Activated naive CD8-positive, alpha-beta T cell (primary cell): Measurements from ENCODE around the gene CHRD.
A peak's percentile ranks its signal among the peaks of the same experiment; 100 is the strongest.
"Not testable (repeated sequence)": the region's sequence is repeated elsewhere in the genome, so short reads cannot be mapped to it uniquely, and the experiment has no call there.

Source experiments
- H3K27ac Mint-ChIP-seq: one replicate; pipeline ENCODE4 v1.8.0; 2021; ENCODE audit warnings: mixed read lengths
- H3K27me3 Mint-ChIP-seq: one replicate; pipeline ENCODE4 v1.8.0; 2021; ENCODE audit warnings: mixed read lengths
- H3K36me3 Mint-ChIP-seq: one replicate; pipeline ENCODE4 v1.8.0; 2021; ENCODE audit warnings: mixed read lengths
- H3K4me1 Mint-ChIP-seq: one replicate; pipeline ENCODE4 v1.8.0; 2021; ENCODE audit warnings: low read depth, mixed read lengths
- H3K4me3 Mint-ChIP-seq: one replicate; pipeline ENCODE4 v1.8.0; 2021; ENCODE audit warnings: mild to moderate bottlenecking, mixed read lengths
- H3K9me3 Mint-ChIP-seq: one replicate; pipeline ENCODE4 v1.8.0; 2021; ENCODE audit warnings: low read depth, mixed read lengths

CHRD gene

DNA sequence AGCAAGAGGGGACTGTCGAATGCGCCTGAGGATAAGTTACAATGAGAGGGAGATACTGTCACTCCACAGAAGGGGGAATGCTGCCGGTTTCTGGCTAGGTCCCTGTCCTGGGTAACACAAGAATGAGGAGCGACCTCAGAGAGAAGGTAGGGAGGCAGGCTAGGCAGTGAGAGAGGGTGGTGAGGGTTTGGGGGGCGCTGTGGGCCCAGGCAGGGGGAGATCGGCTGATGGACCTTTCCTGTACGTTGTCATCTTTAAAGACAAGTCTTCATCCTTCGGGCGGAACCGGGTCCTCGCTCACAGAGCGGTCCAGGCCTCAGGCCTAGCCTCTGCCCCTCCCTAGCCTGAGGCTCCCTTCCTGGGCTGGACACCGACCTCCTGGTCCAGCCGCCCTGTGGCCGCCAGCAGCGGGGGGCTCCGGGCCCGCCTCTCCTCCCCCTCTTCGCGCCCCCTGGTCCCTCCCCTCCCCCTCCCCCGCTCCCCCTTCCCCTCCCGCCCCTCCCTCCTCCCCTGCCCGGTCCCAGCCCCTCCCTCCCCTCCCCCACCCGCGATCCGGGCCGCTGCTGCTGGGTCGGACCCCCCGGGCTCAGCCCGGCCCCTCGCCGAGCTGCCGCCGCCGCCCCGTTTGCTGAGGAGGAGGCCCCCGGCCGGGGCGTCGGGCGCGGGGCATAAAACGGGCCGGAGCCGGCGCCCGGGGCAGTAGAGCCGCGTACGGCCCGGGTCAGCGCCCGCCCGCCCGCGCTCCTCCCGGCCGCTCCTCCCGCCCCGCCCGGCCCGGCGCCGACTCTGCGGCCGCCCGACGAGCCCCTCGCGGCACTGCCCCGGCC lies at the start of gene CHRD:
TSS of gene CHRD (plus strand) at position 697 of the 827 bp plus-strand sequence. CDS start 265 bp downstream, outside the sequence.
- no peaks in the 10 kb centered on the region for H3K36me3 Mint-ChIP-seq
- no peak within 1 kb of the TSS for H3K27ac Mint-ChIP-seq
- peaks cover 15% of the 10 kb centered on the region for H3K27me3 Mint-ChIP-seq
- peak within 1 kb of the TSS; percentile 82 for H3K4me3 Mint-ChIP-seq
- no peaks in the 10 kb centered on the region for H3K9me3 Mint-ChIP-seq
- H3K4me1 Mint-ChIP-seq, result peaks cover 5% of the 10 kb centered on the region

DNA sequence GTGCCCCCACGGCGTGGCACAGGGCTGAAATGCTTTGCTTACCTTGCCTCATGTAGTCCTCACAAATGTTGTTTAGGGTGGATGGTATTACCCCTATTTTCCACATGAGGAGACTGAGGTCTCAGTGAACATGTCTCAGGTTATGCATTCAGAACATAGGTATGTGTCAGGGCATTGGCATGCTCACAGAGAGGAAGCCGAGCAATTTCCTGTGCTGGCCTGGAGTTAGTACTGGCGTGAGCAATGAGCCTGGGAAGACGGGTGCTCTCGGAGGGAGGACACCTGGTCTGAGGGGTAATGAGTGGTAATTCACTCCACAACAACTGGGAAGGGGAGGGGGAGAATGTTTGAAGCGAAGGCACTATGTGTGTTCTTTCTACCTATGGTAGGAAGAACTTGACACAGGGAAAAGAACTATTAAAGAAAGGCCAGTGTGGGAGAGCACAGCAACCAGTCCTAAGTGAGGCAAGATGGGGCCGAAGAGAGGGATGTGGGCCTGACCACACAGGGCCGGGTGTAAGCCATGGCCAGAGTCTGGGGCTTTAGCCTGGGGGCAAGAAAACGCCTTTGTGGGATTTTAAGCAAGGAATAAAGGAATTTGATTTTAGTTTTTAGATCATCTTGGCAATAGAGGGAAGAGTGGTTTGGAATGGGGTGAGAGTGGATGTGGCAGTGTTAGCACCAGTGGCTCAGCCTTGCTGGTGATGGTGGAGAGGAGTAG lies 47.3 kb upstream of the CHRD start:
- H3K4me3 Mint-ChIP-seq, result peak overlapping the region; percentile 7
- H3K27ac Mint-ChIP-seq, result peak overlapping the region; percentile 96

DNA sequence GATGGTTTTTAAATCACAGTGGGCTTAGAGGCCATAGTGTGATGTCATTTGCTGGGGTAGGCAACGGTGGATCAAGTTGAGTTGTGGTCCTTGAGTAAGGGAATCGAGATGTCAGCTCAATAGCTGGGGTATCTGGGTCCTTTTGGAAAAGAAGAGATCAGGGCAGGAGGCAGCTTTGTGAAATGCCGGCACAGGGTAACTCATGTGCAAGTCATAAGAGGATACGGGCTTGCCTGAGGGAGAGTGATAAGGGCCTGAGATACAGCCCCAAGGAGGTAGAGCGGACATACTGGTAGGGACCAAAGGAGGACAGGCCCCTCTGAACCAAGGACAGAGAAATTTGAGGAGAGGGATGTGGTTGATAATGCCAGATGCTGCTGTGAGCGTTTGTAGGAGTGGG lies 46.7 kb upstream of the CHRD start:
- H3K4me1 Mint-ChIP-seq, result peaks cover 50% of the 10 kb centered on the region
- H3K27me3 Mint-ChIP-seq, result no peaks in the 10 kb centered on the region
- peak overlapping the region; percentile 96 for H3K27ac Mint-ChIP-seq
- peaks cover 9% of the 10 kb centered on the region for H3K36me3 Mint-ChIP-seq
- H3K9me3 Mint-ChIP-seq, result no peaks in the 10 kb centered on the region
- H3K4me3 Mint-ChIP-seq, result peak overlapping the region; percentile 80

More for the DNA sequence above, 47.3 kb upstream of the CHRD start:
- Mint-ChIP-seq H3K4me1 (peaks cover 44% of the 10 kb centered on the region), H3K9me3 (no peaks in the 10 kb centered on the region), H3K27me3 (no peaks in the 10 kb centered on the region), H3K36me3 (peaks cover 7% of the 10 kb centered on the region)

DNA sequence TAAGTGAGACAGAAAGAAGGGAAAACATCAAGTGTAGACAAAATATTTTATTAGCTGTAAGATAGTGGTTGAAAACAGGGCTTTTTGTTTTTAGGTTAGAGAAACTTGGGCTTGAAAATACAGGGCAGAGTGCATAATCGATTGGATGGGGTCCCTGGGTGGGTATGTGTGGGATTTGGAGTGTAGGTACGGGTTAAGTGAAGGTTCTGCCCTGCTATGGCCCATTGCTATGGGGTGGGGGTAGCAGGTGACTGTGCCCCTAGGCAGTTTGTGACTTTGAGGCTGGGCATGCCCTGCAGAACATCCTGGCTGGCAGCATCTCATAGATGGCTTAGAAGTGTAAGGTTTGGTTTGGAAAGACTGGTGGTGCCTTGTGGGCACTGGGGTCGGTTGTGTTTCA lies 46.2 kb upstream of the CHRD start:
- H3K4me1 Mint-ChIP-seq, result peaks cover 52% of the 10 kb centered on the region
- peak overlapping the region; percentile 80 for H3K4me3 Mint-ChIP-seq
- H3K27ac Mint-ChIP-seq, result peak overlapping the region; percentile 96
- H3K36me3 Mint-ChIP-seq, result peaks cover 7% of the 10 kb centered on the region
- H3K27me3 Mint-ChIP-seq, result no peaks in the 10 kb centered on the region
- no peaks in the 10 kb centered on the region for H3K9me3 Mint-ChIP-seq

DNA sequence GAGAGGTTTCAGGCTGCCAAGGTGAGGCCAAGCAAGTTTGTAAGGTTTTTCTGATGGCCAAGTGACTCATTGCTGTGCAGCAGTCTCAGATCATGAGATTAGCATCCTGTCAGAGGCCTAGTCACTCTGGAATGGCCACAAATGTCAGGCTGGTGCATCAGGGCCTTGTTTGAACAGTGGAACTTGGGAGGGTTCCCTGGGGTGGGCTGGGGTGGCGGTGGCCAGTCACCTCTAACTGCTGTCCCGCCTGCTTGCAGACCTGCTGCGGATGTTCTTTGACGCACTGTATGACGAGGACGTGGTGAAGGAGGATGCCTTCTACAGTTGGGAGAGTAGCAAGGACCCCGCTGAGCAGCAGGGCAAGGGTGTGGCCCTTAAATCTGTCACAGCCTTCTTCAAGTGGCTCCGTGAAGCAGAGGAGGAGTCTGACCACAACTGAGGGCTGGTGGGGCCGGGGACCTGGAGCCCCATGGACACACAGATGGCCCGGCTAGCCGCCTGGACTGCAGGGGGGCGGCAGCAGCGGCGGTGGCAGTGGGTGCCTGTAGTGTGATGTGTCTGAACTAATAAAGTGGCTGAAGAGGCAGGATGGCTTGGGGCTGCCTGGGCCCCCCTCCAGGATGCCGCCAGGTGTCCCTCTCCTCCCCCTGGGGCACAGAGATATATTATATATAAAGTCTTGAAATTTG lies 45.2 kb upstream of the CHRD start:
- Mint-ChIP-seq H3K4me3 (peak overlapping the region; percentile 80), H3K9me3 (no peaks in the 10 kb centered on the region), H3K27me3 (no peaks in the 10 kb centered on the region), H3K27ac (peak overlapping the region; percentile 96), H3K4me1 (peaks cover 56% of the 10 kb centered on the region), H3K36me3 (peaks cover 4% of the 10 kb centered on the region)

DNA sequence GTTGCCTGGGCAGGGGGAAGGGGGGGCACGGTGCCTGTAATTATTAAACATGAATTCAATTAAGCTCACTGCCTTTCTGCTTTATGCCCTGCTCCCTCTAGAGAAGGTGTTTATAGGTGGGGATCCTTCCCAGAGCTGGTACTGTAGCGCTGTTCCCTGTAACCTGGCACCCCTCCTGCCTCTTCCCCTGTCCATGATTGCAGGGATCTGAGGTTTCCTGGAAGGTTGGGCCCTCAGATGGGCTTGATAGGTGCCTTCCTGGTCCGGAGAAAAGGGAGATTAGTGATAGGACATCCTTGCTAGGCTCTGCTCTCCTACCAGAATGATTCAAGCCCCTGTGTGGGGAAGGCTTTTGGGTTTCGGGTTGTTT lies 44.6 kb upstream of the CHRD start:
- Mint-ChIP-seq H3K27me3 (no peaks in the 10 kb centered on the region), H3K4me1 (peaks cover 56% of the 10 kb centered on the region), H3K4me3 (peak overlapping the region; percentile 73), H3K9me3 (no peaks in the 10 kb centered on the region), H3K36me3 (peaks cover 4% of the 10 kb centered on the region), H3K27ac (peak overlapping the region; percentile 83)

DNA sequence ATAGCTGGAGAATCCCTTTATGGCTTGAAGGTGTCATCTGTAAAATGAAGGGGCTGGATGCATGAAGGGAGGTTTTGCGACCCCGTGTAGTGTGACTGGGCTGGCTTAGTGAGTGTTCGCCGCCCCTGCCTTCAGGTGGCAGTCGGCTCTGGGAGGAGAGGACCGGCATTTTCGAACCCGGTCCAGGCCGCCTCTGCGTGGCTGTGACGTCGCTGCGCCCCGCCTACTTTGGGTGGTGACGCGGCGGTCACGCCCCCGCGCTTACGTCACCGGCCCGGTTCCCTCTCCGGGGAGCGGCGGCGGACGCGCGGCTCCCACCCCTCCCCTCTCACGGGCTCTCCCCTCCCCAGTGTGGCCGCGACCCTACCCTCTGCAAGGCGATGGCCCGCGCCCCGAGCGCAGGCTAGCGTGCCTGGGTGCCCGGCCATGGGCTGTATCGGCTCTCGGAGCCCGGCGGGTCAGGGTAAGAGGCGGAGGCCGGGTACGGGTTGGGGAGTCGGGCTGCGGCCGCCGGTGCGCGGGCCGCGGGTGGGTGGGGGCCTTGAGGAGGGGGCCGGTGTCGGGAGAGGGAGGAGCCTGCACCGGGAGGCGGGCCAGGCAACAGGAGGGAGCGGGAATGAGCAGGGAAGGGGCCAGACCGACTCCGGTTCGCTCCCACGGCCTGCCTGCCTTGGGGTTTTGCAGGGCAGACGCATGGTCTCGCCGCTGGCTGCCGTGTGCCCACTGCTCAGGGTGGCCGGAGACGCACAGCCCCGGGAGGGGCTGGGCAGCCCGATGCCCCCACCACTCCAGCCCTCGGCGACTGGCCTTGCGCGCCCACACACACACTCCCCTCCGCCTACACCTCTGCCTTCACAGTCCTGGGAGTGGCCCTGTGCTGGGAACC lies 44.0 kb upstream of the CHRD start:
- H3K4me1 Mint-ChIP-seq, result peaks cover 56% of the 10 kb centered on the region
- H3K36me3 Mint-ChIP-seq, result peaks cover 4% of the 10 kb centered on the region
- H3K27me3 Mint-ChIP-seq, result no peaks in the 10 kb centered on the region
- no peaks in the 10 kb centered on the region for H3K9me3 Mint-ChIP-seq
- H3K27ac Mint-ChIP-seq, result peak overlapping the region; percentile 86
- H3K4me3 Mint-ChIP-seq, result peak overlapping the region; percentile 92

DNA sequence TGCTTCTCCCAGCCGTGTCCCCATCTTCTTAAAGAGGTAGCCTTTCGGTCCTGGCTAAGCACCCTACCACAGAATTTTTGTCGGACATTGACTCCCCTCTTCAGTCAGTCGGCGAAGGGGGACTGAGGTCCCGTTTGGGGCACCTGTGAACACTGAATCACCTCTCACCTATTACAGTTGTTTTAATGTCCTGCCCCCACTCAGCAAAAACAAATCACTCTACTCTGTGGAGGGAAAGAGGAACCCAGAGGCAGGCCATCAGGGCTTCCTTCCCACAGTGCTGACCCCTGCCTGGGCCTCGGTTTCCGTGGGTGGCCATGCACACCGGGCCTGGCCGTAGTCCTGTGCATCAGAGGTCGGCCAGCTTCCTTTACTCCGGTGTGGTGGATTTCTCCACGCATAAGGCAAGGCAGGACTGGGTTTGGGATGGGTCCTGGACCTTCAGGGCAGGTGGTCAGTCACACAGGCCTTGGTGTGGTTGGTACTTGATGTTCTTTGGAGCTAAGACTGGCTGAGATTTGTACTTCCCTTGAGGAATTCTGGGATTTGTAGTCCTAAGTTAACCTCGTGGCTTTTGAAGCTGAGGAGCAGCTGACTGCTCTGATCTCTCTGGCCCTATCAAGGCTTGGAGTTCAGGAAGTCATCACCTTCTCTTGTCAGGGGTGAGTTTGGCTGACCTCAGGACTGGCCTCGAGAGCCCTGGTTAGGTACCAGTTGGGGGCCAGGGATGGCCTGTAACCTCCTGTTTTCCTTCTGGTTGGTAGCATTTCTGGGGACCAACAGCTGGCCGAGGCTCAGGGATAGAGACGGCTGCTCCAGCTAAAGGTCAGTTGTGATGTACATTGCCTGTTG lies 43.1 kb upstream of the CHRD start:
- Mint-ChIP-seq H3K36me3 (peaks cover 4% of the 10 kb centered on the region), H3K4me3 (peak overlapping the region; percentile 92), H3K27ac (peak overlapping the region; percentile 86), H3K27me3 (no peaks in the 10 kb centered on the region), H3K9me3 (no peaks in the 10 kb centered on the region), H3K4me1 (peaks cover 56% of the 10 kb centered on the region)

DNA sequence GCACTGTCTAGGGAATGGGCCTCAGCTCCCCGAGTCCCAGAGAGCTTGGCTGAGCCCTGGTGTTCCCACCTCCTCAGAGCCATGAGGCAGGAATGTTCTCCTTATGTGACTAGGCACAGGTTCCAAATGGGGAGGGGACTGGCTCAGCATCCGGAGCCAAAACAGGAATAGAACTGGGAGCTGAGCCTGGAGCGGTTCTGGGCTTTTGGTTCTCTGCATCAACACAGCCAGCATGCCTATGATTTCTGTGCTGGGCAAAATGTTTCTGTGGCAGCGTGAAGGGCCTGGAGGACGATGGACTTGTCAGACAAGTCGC lies 42.5 kb upstream of the CHRD start, which contains the start of gene FAM131A:
TSS of gene FAM131A (plus strand) at position 202 of the 316 bp plus-strand sequence. CDS start at position 233, 31 bp downstream.
- H3K4me3 Mint-ChIP-seq, result peak within 1 kb of the TSS; percentile 92
- H3K4me1 Mint-ChIP-seq, result peaks cover 53% of the 10 kb centered on the region
- peaks cover 4% of the 10 kb centered on the region for H3K36me3 Mint-ChIP-seq
- H3K27ac Mint-ChIP-seq, result peak within 1 kb of the TSS; percentile 86
- no peaks in the 10 kb centered on the region for H3K9me3 Mint-ChIP-seq
- no peaks in the 10 kb centered on the region for H3K27me3 Mint-ChIP-seq

DNA sequence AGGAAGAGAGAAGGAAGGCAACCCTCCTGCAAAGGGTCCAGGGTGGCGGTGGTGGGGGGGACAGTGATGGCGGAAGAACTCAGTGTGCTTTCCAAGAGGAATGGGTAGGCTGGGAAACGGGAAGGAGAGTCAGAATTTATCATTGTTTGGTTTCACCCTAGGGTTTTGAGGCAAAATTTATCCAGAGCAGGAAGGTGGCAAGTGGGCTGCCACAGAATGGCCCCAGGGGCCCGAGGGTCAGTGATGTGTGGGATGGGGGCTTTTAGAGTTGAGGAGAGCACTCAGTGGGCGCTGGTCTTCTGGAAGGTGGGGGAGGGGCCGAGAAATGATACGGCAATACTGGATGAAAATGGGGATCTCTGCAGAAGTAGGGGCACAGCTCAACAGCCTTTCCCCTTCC lies 41.9 kb upstream of the CHRD start:
- peaks cover 7% of the 10 kb centered on the region for H3K36me3 Mint-ChIP-seq

DNA sequence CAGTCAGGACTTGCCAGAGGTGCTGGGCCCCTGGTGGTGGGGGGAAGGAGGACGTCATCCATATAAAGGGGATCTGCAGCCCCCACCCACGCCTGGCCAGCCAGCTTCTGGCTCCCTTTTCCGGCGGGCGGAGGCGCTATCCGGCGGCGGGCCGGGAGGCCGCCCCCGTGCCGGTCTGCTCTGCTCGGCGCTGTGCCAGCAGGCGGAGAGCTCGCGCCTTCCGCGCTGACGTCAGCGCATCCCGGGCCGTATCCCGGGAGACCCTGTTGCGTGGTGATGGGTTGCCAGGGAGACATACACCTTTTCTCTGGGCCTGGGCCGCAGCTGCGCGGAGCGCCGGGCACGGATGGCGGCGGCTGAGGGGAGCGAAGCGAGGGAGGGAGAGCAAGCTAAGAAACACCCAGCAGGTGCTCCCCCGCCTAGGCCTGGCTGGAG lies 41.3 kb upstream of the CHRD start:
- no peaks in the 10 kb centered on the region for H3K9me3 Mint-ChIP-seq
- no peak overlapping the region for H3K4me3 Mint-ChIP-seq
- H3K36me3 Mint-ChIP-seq, result peaks cover 7% of the 10 kb centered on the region

More for the DNA sequence above, 41.9 kb upstream of the CHRD start:
- peak overlapping the region; percentile 64 for H3K27ac Mint-ChIP-seq
- H3K9me3 Mint-ChIP-seq, result no peaks in the 10 kb centered on the region
- peak overlapping the region; percentile 51 for H3K4me3 Mint-ChIP-seq
- H3K4me1 Mint-ChIP-seq, result peaks cover 46% of the 10 kb centered on the region
- H3K27me3 Mint-ChIP-seq, result no peaks in the 10 kb centered on the region

DNA sequence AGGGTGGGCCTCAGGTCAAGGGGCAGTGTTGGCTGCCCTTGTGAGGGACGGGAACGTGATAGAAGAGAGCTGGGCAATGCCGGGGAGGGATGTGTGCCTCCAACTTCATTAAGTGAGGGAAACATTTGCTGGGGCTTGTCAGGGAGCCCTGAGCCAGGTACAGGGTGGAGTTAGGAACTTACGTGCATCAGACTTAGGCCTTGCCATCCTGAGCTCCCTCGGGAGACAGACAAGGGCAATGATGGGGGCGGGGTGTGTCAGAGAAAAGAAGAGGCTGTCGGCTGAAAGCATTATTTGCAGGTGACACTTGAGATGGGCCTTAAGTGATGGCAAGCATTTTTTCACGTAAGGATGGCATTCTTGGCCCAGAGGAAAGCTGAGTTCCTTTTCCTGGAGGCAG lies 40.9 kb upstream of the CHRD start:
- H3K9me3 Mint-ChIP-seq, result no peaks in the 10 kb centered on the region
- no peak overlapping the region for H3K27ac Mint-ChIP-seq
- H3K4me1 Mint-ChIP-seq, result peaks cover 36% of the 10 kb centered on the region
- peaks cover 7% of the 10 kb centered on the region for H3K36me3 Mint-ChIP-seq
- no peaks in the 10 kb centered on the region for H3K27me3 Mint-ChIP-seq
- no peak overlapping the region for H3K4me3 Mint-ChIP-seq

More for the DNA sequence above, 41.3 kb upstream of the CHRD start:
- Mint-ChIP-seq H3K27ac (no peak overlapping the region), H3K27me3 (no peaks in the 10 kb centered on the region), H3K4me1 (peaks cover 41% of the 10 kb centered on the region)

DNA sequence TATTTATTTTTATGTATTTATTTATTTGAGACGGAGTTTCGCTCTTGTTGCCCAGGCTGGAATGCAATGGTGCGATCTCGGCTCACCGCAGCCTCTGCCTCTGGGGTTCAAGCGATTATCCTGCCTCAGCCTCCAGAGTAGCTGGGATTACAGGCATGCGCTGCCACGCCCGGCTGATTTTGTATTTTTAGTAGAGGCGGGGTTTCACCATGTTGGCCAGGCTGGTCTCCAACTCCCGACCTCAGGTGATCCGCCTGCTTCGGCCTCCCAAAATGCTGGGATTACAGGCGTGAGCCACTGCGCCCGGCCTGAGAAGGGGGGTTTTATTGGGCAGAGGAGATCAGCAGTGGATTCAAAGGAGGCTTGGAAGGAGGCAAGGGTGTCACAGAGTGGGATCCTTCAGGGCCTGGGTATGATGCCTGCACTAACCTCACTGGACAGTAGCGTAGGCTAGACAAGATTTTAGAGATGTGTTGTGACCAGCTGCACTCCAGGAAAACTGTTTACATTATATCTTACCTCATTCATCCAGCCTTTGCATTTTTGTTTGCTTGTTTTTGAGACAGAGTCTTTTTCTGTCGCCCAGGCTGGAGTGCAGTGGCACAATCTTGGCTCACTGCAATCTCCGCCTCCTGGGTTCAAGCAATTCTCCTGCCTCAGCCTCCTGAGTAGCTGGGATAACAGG lies 40.3 kb upstream of the CHRD start:
- peaks cover 30% of the 10 kb centered on the region for H3K4me1 Mint-ChIP-seq
- not testable (repeated sequence) for H3K9me3 Mint-ChIP-seq, H3K27ac Mint-ChIP-seq, H3K4me3 Mint-ChIP-seq, H3K36me3 Mint-ChIP-seq, H3K27me3 Mint-ChIP-seq
